ENCODE measurements around the gene FAM131A.

DNA sequence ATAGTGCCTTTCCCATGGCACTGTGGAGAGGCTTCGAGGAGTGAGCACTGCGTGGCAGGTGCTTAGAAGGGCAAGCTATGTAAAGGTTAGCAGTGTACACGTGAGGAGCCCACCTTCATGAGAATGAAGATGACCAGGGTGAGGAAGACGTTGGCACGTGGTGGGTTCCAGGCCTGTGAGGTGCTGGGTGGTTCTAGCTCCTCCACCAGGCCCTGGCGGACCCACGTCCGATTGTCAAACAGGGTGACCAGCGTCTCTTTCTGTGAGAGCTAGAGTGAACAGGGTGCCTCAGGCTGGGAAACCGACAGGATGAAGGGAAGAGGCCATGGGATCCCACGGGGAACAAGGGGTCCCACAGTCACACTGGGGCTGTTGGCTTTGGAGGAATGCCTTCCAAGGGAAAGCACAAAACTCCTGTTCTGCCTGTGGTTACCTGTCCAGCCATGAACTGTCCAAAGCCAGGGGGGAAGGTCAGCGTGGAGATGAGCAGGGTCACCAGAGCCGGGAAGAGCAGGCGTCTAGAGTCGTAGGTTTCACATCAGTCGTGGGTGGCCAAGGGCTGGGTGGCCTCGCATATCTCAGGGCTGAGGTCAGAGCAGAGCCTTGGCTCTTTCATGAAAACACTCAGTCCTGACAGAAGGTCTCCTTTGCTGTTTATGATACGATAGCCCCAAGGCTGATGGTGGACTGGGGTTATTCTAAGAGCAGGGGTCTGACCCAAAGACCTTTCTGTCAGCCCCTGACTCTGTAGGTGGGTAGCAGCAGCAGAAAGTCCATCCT, 18.1 kb downstream of the FAM131A start:
- TF ChIP-seq POLR2A (IDR thresholded peaks at IDR 0.05), result no peak
- TF ChIP-seq, protein P1, sequence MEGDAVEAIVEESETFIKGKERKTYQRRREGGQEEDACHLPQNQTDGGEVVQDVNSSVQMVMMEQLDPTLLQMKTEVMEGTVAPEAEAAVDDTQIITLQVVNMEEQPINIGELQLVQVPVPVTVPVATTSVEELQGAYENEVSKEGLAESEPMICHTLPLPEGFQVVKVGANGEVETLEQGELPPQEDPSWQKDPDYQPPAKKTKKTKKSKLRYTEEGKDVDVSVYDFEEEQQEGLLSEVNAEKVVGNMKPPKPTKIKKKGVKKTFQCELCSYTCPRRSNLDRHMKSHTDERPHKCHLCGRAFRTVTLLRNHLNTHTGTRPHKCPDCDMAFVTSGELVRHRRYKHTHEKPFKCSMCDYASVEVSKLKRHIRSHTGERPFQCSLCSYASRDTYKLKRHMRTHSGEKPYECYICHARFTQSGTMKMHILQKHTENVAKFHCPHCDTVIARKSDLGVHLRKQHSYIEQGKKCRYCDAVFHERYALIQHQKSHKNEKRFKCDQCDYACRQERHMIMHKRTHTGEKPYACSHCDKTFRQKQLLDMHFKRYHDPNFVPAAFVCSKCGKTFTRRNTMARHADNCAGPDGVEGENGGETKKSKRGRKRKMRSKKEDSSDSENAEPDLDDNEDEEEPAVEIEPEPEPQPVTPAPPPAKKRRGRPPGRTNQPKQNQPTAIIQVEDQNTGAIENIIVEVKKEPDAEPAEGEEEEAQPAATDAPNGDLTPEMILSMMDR (IDR thresholded peaks at IDR 0.05), result no peak
